HepG2 (cell line): ENCODE measurements around the gene POLR1E. TPM values are rescaled to one million over a fixed set of nuclear protein-coding genes. Genes with fewer than 3 reads are reported as not detected.

Experiments
- ATAC-seq: fragments of 200-7000 bp; cut with Tn5 transposase; 3 replicates; pipeline ENCODE4 v1.9.1; 2020; ENCODE audit warnings: mild to moderate bottlenecking, moderate library complexity
- BruUV-seq: library from RNA; stranded (reverse); fragments of 400-500 nt; replicated peaks from 2 replicates; lab custom pipeline; 2021; lab: Mats Ljungman, UMichigan
- CTCF ChIA-PET: fragments of 300-600 bp; formaldehyde crosslinking; extraction: SDS; loops from one replicate; lab custom pipeline; 2021; ENCODE audit warnings: low total read pairs, inconsistent platforms, low intra/inter-chr PET ratio; lab: Yijun Ruan, JAX
- POLR2A ChIA-PET: fragments of 350-600 bp; sonication (Branson Sonifier 250); formaldehyde crosslinking; loops from one replicate; lab custom pipeline; 2020; ENCODE audit warnings: antibody characterized with exemption, inconsistent platforms; lab: Yijun Ruan, JAX
- DNase-seq: peaks from one replicate; pipeline ENCODE4 v3.0.0-alpha.2; 2015; ENCODE audit warnings: low spot score
- FAIRE-seq: peaks from 3 replicates; lab custom pipeline; 2011; peaks lifted over from hg19 to GRCh38; lab: Jason Lieb, UNC
- H2AFZ ChIP-seq: one replicate; pipeline ENCODE4 v1.6.1; 2011; ENCODE audit warnings: low read length, inconsistent platforms
- H3K27ac ChIP-seq: fragments of 300-600 bp; 3 replicates; pipeline ENCODE4 v1.8.0; 2011; ENCODE audit warnings: mixed run types, mild to moderate bottlenecking, mixed read lengths, low read length, inconsistent platforms; ENCODE audit not compliant: insufficient read depth; ENCODE audit errors: extremely low read length
- H3K27me3 ChIP-seq, 2 experiments: fragments of 200-600 bp in 1 of 2; 2 replicates in 1 of 2; 3 replicates in 1 of 2; pipeline versions ENCODE4 v1.6.0 to v1.8.0; 2011; ENCODE audit warnings: low read length in 2 of 2, mild to moderate bottlenecking in 2 of 2, moderate library complexity in 2 of 2, inconsistent platforms in 1 of 2; ENCODE audit not compliant: insufficient read depth in 2 of 2, control insufficient read depth in 1 of 2
- H3K36me3 ChIP-seq, 2 experiments: fragments of 200-600 bp in 1 of 2; replicated peaks in 1 of 2; 2 replicates in 1 of 2; 3 replicates in 1 of 2; pipeline versions ENCODE4 v1.5.1 to v1.8.0; 2011; ENCODE audit warnings: low read length in 2 of 2, inconsistent platforms in 1 of 2; ENCODE audit not compliant: insufficient read depth in 2 of 2, control insufficient read depth in 1 of 2
- H3K4me1 ChIP-seq: 2 replicates; pipeline ENCODE4 v1.5.1; 2012; ENCODE audit warnings: low read length, inconsistent platforms; ENCODE audit not compliant: insufficient read depth
- H3K4me2 ChIP-seq: 2 replicates; pipeline ENCODE4 v1.6.0; 2011; ENCODE audit warnings: low read depth, low read length, inconsistent platforms
- H3K4me3 ChIP-seq, 3 experiments: fragments of 200-600 bp in 1 of 3; sonication (generic), shearing (Covaris generic) in 1 of 3; replicated peaks in 1 of 3; 2 replicates each; pipeline ENCODE4 v1.5.1; 2011 to 2016; ENCODE audit warnings: low read length in 3 of 3, inconsistent platforms in 2 of 3, low read depth in 2 of 3, mild to moderate bottlenecking in 2 of 3, control low read depth in 1 of 3, mixed read lengths in 1 of 3; ENCODE audit not compliant: insufficient read depth in 1 of 3
- H3K79me2 ChIP-seq: one replicate; pipeline ENCODE4 v1.6.1; 2011; ENCODE audit warnings: low read length, inconsistent platforms; ENCODE audit not compliant: insufficient read depth
- H3K9ac ChIP-seq: 2 replicates; pipeline ENCODE4 v1.6.0; 2011; ENCODE audit warnings: mild to moderate bottlenecking, low read depth, low read length, inconsistent platforms; ENCODE audit not compliant: insufficient read depth
- H3K9me3 ChIP-seq: 2 replicates; pipeline ENCODE4 v1.5.1; 2012; ENCODE audit warnings: mild to moderate bottlenecking, low read length
- H4K20me1 ChIP-seq: 2 replicates; pipeline ENCODE4 v1.6.0; 2011; ENCODE audit warnings: inconsistent platforms, mild to moderate bottlenecking, low read length, moderate library complexity; ENCODE audit not compliant: insufficient read depth
- MZF1 ChIP-seq: sonication (generic); formaldehyde crosslinking; IDR thresholded peaks from 2 replicates; pipeline ENCODE4 v1.8.1; 2023; ENCODE audit warnings: mild to moderate bottlenecking, missing genetic modification reagents, borderline replicate concordance
- RBM22 ChIP-seq: fragments of 200-400 bp; formaldehyde crosslinking; optimal IDR thresholded peaks from 2 replicates; pipeline ENCODE3; 2017; ENCODE audit warnings: mild to moderate bottlenecking, low read length, moderate library complexity
- TOPORS ChIP-seq: sonication (generic); formaldehyde crosslinking; IDR thresholded peaks from 2 replicates; pipeline ENCODE4 v1.8.0; 2023; ENCODE audit warnings: mild to moderate bottlenecking, missing genetic modification reagents
- ZNF121 ChIP-seq: sonication (generic); formaldehyde crosslinking; IDR thresholded peaks from 2 replicates; pipeline ENCODE4 v1.5.0; 2020; ENCODE audit warnings: mild to moderate bottlenecking, missing genetic modification reagents
- ZNF546 ChIP-seq: sonication (generic); formaldehyde crosslinking; conservative IDR thresholded peaks from 2 replicates; pipeline ENCODE4 v1.8.1; 2023; ENCODE audit warnings: mild to moderate bottlenecking, missing genetic modification reagents
- ZSCAN9 ChIP-seq: IDR thresholded peaks from 2 replicates; pipeline ENCODE4 v1.6.1; 2016; ENCODE audit warnings: borderline replicate concordance
- WGBS: methylation state at CpG from one replicate; pipeline ENCODE4 v1.1.6; 2017; ENCODE audit warnings: low lambda C conversion rate; 5-methylcytosine and 5-hydroxymethylcytosine counted together
- in situ Hi-C: cut with HindIII; loops from 2 replicates; pipeline ENCODE4 v1.10.0; 2017; ENCODE audit warnings: low pct_unique_long_range_greater_than_20kb; ENCODE audit not compliant: extremely low pct_ligation_motif_present
- intact Hi-C: fragments of 100-400 bp; cut with micrococcal nuclease; formaldehyde crosslinking; loops from one replicate; pipeline ENCODE4 v1.10.0; 2022; ENCODE audit not compliant: unreplicated experiment
- polyA plus RNA-seq, 8 experiments: library from polyadenylated mRNA; depleted of rRNA in 3 of 8; stranded (reverse) in 7 of 8; unstranded in 1 of 8; fragments of >200 nt; fragmentation: Illumina TruSeq in 4 of 8; extraction: Trizol in 4 of 8; gene quantifications; 2 replicates each; pipeline versions ENCODE4 v1.2.1 to v1.2.3, GENCODE V29; 2011 to 2016; ENCODE audit warnings: low read depth in 4 of 8, missing spikeins in 1 of 8, mixed read lengths in 1 of 8; ENCODE audit not compliant: insufficient read depth in 1 of 8
- total RNA-seq, 5 experiments: library from RNA; depleted of rRNA; stranded (reverse); fragments of >200 nt; fragmentation: Illumina TruSeq; extraction: Trizol; gene quantifications; 2 replicates each; pipeline ENCODE4 v1.2.3, GENCODE V29; 2016; ENCODE audit warnings: low read depth in 1 of 5
- TF ChIP-seq, protein P1 (sequence below): sonication (generic); formaldehyde crosslinking; IDR thresholded peaks from 2 replicates; pipeline ENCODE4 v1.5.0; 2020; ENCODE audit warnings: mild to moderate bottlenecking, missing genetic modification reagents

The POLR1E gene
- total and polyA plus RNA-seq, 2 of the 13 experiments (the other 11 are each of a cell fraction or from before 2014, with no cell fraction given): 23.0 to 37.8 TPM

DNA sequence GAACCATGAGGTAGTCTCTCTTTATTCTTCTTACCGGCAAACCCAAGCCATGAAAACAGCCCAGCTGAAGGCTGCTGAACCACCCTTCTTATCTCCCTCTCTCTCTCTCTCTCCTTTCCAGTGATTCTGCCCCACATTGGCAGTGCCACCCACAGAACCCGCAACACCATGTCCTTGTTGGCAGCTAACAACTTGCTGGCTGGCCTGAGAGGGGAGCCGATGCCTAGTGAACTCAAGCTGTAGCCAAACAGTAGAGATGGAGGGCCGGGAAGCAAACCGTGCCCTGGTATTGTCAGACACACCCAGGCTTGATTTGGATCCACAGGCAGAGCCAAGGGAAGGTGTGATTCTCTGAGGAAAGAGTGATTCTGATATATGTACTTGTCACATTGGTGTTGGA lies 49.2 kb upstream of the POLR1E start:
- POLR2A ChIA-PET: no interaction called here
- no peaks in the 10 kb centered on the region for H3K9me3 ChIP-seq
- in situ Hi-C loops: no loop called here
- DNase-seq (no peak), FAIRE-seq (no peak), ATAC-seq (no peak)
- 96% methylated on average over 5 of the region's 5 CpGs for WGBS
- no peaks in the 10 kb centered on the region for H3K27me3 ChIP-seq
- peaks cover 2% of the 10 kb centered on the region for H3K79me2 ChIP-seq
- intact Hi-C loops: no loop called here
- H3K9ac ChIP-seq: no peak overlapping the region
- no peak overlapping the region for H3K4me2 ChIP-seq
- H4K20me1 ChIP-seq: no peaks in the 10 kb centered on the region
- H3K27ac ChIP-seq: no peak overlapping the region
- peaks cover 18 to 66% of the 10 kb centered on the region in 2 experiments; a peak in 4 of 5 replicates for H3K36me3 ChIP-seq
- BruUV-seq: no TSS peak
- CTCF ChIA-PET: no interaction called here
- H3K4me3 ChIP-seq: no peak overlapping the region
- TF ChIP-seq MZF1 (no peak), RBM22 (peak; percentile 16), ZSCAN9 (CRISPR knock-in tag) (no peak), TOPORS (CRISPR knock-in tag) (no peak)
- TF ChIP-seq, all 625 proteins: peak for 1
- Histone ChIP-seq H2AFZ (no peak overlapping the region), H3K4me1 (peaks cover 15% of the 10 kb centered on the region; the same call in 1 of the 2 replicates)

DNA sequence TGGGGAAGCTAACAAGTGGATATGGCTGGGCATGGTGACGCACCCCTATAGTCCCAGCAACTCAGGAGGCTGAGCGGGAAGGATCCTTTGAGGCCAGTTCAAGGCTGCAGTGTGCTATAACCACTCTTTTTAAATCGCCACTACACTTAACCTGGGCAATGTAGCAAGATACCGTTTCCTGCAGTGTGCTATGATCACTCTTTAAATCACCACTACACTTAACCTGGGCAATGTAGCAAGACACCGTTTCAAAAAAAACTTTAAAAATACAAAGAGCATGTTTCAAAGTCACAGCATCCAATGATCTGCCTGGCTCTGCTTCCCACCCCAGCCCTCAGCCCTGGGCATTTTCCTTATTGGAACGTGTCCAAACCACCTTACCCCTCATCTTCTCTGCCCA lies 48.7 kb upstream of the POLR1E start:
- no TSS peak for BruUV-seq
- H3K4me2 ChIP-seq: no peak overlapping the region
- H3K4me1 ChIP-seq: peaks cover 15% of the 10 kb centered on the region; the same call in 1 of the 2 replicates
- 95% methylated on average over 6 of the region's 6 CpGs for WGBS
- no peak for DNase-seq
- TF ChIP-seq, protein P1, sequence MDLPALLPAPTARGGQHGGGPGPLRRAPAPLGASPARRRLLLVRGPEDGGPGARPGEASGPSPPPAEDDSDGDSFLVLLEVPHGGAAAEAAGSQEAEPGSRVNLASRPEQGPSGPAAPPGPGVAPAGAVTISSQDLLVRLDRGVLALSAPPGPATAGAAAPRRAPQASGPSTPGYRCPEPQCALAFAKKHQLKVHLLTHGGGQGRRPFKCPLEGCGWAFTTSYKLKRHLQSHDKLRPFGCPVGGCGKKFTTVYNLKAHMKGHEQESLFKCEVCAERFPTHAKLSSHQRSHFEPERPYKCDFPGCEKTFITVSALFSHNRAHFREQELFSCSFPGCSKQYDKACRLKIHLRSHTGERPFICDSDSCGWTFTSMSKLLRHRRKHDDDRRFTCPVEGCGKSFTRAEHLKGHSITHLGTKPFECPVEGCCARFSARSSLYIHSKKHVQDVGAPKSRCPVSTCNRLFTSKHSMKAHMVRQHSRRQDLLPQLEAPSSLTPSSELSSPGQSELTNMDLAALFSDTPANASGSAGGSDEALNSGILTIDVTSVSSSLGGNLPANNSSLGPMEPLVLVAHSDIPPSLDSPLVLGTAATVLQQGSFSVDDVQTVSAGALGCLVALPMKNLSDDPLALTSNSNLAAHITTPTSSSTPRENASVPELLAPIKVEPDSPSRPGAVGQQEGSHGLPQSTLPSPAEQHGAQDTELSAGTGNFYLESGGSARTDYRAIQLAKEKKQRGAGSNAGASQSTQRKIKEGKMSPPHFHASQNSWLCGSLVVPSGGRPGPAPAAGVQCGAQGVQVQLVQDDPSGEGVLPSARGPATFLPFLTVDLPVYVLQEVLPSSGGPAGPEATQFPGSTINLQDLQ (CRISPR knock-in tag): no peak
- peak; percentile 84 for TF ChIP-seq ZNF121 (CRISPR knock-in tag)
- no peak for TF ChIP-seq ZNF546
- no peak overlapping the region for H3K9ac ChIP-seq
- H3K9me3 ChIP-seq: no peaks in the 10 kb centered on the region
- ChIA-PET POLR2A (no interaction called here), CTCF (no interaction called here)
- in situ Hi-C loops (no loop called here), intact Hi-C loops (no loop called here)
- H3K4me3 ChIP-seq: no peak overlapping the region
- peaks cover 22 to 67% of the 10 kb centered on the region in 2 experiments; a peak in 4 of 5 replicates for H3K36me3 ChIP-seq
- FAIRE-seq: no peak
- H3K27me3 ChIP-seq: no peaks in the 10 kb centered on the region
- peaks cover 2% of the 10 kb centered on the region for H3K79me2 ChIP-seq
- no peak overlapping the region for H3K27ac ChIP-seq
- no peak overlapping the region for H2AFZ ChIP-seq
- ATAC-seq: no peak
- H4K20me1 ChIP-seq: no peaks in the 10 kb centered on the region
